Suprapubic skin (tissue), 4 donors: ENCODE results near the gene IGSF23. TPM values are rescaled to one million over a fixed set of nuclear protein-coding genes. Genes with fewer than 3 reads are reported as not detected.

Experiments used
- DNase-seq, 2 donors: peaks; one replicate each; pipeline ENCODE4 v3.0.0-alpha.2; 2019; ENCODE audit warnings: low spot score in 2 of 2
- H3K27ac ChIP-seq: fragments of 200-600 bp; sonication (generic); one replicate; pipeline ENCODE4 v1.5.1; 2019
- H3K27me3 ChIP-seq: fragments of 200-600 bp; sonication (generic); one replicate; pipeline ENCODE4 v1.5.1; 2019
- H3K36me3 ChIP-seq: fragments of 200-600 bp; sonication (generic); one replicate; pipeline ENCODE4 v1.5.1; 2019
- H3K4me1 ChIP-seq: fragments of 200-600 bp; sonication (generic); one replicate; pipeline ENCODE4 v1.5.1; 2019
- H3K4me3 ChIP-seq: fragments of 200-600 bp; sonication (generic); one replicate; pipeline ENCODE4 v1.5.1; 2019; ENCODE audit warnings: mild to moderate bottlenecking
- H3K9me3 ChIP-seq: fragments of 200-600 bp; sonication (generic); one replicate; pipeline ENCODE4 v1.5.1; 2019
- EP300 ChIP-seq: sonication (generic); formaldehyde crosslinking; IDR thresholded peaks from one replicate; pipeline ENCODE4 v1.6.1; 2017; ENCODE audit warnings: antibody characterized with exemption
- POLR2A ChIP-seq, 2 donors: fragments of 450-650 bp; IDR thresholded peaks; one replicate each; pipeline ENCODE4 v1.6.1; 2017; ENCODE audit warnings: antibody characterized with exemption in 2 of 2, mild to moderate bottlenecking in 2 of 2, moderate library complexity in 2 of 2
- POLR2AphosphoS5 ChIP-seq, 3 donors: sonication (generic); formaldehyde crosslinking; IDR thresholded peaks; one replicate each; pipeline ENCODE4 v1.6.1; 2017; ENCODE audit warnings: antibody characterized with exemption in 3 of 3
- WGBS: methylation state at CpG from one replicate; pipeline ENCODE4 v1.1.5; 2018; 5-methylcytosine and 5-hydroxymethylcytosine counted together
- total RNA-seq, 4 donors: library from RNA; depleted of rRNA; stranded (reverse); fragments of >200 nt; gene quantifications; one replicate each; pipeline ENCODE4 v1.1.0, GENCODE V29; 2016
- TF ChIP-seq, protein P1 (sequence below), 2 donors: fragments of 200-600 bp in 1 of 2; fragments of 450-650 bp in 1 of 2; sonication (generic) in 1 of 2; IDR thresholded peaks; one replicate each; pipeline ENCODE4 v1.5.1; 2016 to 2019; ENCODE audit warnings: antibody characterized with exemption in 2 of 2, mild to moderate bottlenecking in 1 of 2, moderate library complexity in 1 of 2

IGSF23 gene
- total RNA-seq, 4 donors from 2014 or later, result not detected

GRCh38 chr19:44617110-44617880 is 3.9 kb downstream of the IGSF23 start:
- H3K27ac ChIP-seq, result no peak overlapping the region
- WGBS, result 58% methylated on average over 8 of the region's 8 CpGs
- no peaks in the 10 kb centered on the region for H3K4me1 ChIP-seq

GRCh38 chr19:44618640-44619357 is 5.4 kb downstream of the IGSF23 start:
- no peaks in the 10 kb centered on the region for H3K27me3 ChIP-seq
- 65% methylated on average over 7 of the region's 7 CpGs for WGBS
- H3K4me1 ChIP-seq, result no peaks in the 10 kb centered on the region
- no peak overlapping the region for H3K27ac ChIP-seq
- no peak for DNase-seq
- no peaks in the 10 kb centered on the region for H3K9me3 ChIP-seq
- H3K36me3 ChIP-seq, result no peaks in the 10 kb centered on the region
- no peak overlapping the region for H3K4me3 ChIP-seq
- TF ChIP-seq POLR2AphosphoS5 (IDR thresholded peaks at IDR 0.05) (no peak), POLR2A (IDR thresholded peaks at IDR 0.05) (no peak), EP300 (no peak)
- TF ChIP-seq, protein P1, sequence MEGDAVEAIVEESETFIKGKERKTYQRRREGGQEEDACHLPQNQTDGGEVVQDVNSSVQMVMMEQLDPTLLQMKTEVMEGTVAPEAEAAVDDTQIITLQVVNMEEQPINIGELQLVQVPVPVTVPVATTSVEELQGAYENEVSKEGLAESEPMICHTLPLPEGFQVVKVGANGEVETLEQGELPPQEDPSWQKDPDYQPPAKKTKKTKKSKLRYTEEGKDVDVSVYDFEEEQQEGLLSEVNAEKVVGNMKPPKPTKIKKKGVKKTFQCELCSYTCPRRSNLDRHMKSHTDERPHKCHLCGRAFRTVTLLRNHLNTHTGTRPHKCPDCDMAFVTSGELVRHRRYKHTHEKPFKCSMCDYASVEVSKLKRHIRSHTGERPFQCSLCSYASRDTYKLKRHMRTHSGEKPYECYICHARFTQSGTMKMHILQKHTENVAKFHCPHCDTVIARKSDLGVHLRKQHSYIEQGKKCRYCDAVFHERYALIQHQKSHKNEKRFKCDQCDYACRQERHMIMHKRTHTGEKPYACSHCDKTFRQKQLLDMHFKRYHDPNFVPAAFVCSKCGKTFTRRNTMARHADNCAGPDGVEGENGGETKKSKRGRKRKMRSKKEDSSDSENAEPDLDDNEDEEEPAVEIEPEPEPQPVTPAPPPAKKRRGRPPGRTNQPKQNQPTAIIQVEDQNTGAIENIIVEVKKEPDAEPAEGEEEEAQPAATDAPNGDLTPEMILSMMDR (IDR thresholded peaks at IDR 0.05), result no peak

More at GRCh38 chr19:44617110-44617880, 3.9 kb downstream of the IGSF23 start:
- no peak for DNase-seq
- no peaks in the 10 kb centered on the region for H3K9me3 ChIP-seq
- H3K36me3 ChIP-seq, result no peaks in the 10 kb centered on the region
- no peak overlapping the region for H3K4me3 ChIP-seq
- no peaks in the 10 kb centered on the region for H3K27me3 ChIP-seq
- TF ChIP-seq POLR2A (IDR thresholded peaks at IDR 0.05) (no peak), POLR2AphosphoS5 (IDR thresholded peaks at IDR 0.05) (no peak), EP300 (no peak)
- TF ChIP-seq, protein P1 (IDR thresholded peaks at IDR 0.05), result no peak

GRCh38 chr19:44620667-44621066 is 7.3 kb downstream of the IGSF23 start:
- Histone ChIP-seq H3K36me3 (no peaks in the 10 kb centered on the region), H3K4me1 (no peaks in the 10 kb centered on the region), H3K9me3 (no peaks in the 10 kb centered on the region), H3K4me3 (no peak overlapping the region), H3K27me3 (no peaks in the 10 kb centered on the region), H3K27ac (no peak overlapping the region)
- no peak for TF ChIP-seq POLR2A (IDR thresholded peaks at IDR 0.05)
- TF ChIP-seq POLR2AphosphoS5 (IDR thresholded peaks at IDR 0.05), result no peak
- no peak for TF ChIP-seq EP300
- TF ChIP-seq, protein P1 (IDR thresholded peaks at IDR 0.05), result no peak
- 60% methylated on average over 3 of the region's 5 CpGs for WGBS
- DNase-seq, result no peak

- no peaks in the 10 kb centered on the region for H3K4me1 ChIP-seq
- H3K27me3 ChIP-seq, result no peaks in the 10 kb centered on the region
- TF ChIP-seq POLR2A (IDR thresholded peaks at IDR 0.05) (no peak), EP300 (no peak), POLR2AphosphoS5 (IDR thresholded peaks at IDR 0.05) (no peak)
- TF ChIP-seq, protein P1 (IDR thresholded peaks at IDR 0.05), result no peak
- DNase-seq, result no peak
- H3K36me3 ChIP-seq, result no peaks in the 10 kb centered on the region
- WGBS, result 93% methylated on average over 6 of the region's 6 CpGs
- no peak overlapping the region for H3K4me3 ChIP-seq
- no peak overlapping the region for H3K27ac ChIP-seq
- H3K9me3 ChIP-seq, result no peaks in the 10 kb centered on the region
These were observed 8.0 kb downstream of the IGSF23 start for GRCh38 chr19:44621367-44621766.

DNA sequence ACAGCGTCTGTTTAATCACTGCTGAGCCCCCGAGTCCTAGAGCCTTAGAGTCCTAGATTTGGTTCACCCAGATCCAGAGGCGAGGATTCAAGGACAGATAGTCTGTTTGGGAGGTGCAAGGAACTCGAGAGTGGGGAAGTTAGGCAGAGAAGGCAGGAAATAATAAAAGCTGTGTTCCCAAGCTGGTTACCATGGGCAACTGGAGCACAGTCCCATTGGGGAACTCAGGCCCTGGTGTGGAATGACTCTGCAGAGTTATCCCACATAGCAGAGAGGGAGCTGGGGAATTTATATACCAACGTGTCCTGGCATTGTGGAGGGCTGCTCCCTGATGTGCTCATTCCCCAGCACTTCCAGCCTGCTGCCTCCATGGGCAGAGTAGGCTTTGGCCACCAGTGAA is 9.7 kb downstream of the IGSF23 start:
- no peaks in the 10 kb centered on the region for H3K27me3 ChIP-seq
- no peak overlapping the region for H3K27ac ChIP-seq
- no peaks in the 10 kb centered on the region for H3K4me1 ChIP-seq
- no peak for TF ChIP-seq EP300
- TF ChIP-seq, protein P1 (IDR thresholded peaks at IDR 0.05), result no peak
- no peak for TF ChIP-seq POLR2A (IDR thresholded peaks at IDR 0.05)
- TF ChIP-seq POLR2AphosphoS5 (IDR thresholded peaks at IDR 0.05), result no peak
- no peaks in the 10 kb centered on the region for H3K9me3 ChIP-seq
- no peak for DNase-seq
- H3K4me3 ChIP-seq, result no peak overlapping the region
- H3K36me3 ChIP-seq, result no peaks in the 10 kb centered on the region
- WGBS, result 53% methylated on average over 5 of the region's 5 CpGs
